ENCODE measurements around the gene TAC1.
A peak's percentile ranks its signal among the peaks of the same experiment; 100 is the strongest.

Gene TAC1

DNA sequence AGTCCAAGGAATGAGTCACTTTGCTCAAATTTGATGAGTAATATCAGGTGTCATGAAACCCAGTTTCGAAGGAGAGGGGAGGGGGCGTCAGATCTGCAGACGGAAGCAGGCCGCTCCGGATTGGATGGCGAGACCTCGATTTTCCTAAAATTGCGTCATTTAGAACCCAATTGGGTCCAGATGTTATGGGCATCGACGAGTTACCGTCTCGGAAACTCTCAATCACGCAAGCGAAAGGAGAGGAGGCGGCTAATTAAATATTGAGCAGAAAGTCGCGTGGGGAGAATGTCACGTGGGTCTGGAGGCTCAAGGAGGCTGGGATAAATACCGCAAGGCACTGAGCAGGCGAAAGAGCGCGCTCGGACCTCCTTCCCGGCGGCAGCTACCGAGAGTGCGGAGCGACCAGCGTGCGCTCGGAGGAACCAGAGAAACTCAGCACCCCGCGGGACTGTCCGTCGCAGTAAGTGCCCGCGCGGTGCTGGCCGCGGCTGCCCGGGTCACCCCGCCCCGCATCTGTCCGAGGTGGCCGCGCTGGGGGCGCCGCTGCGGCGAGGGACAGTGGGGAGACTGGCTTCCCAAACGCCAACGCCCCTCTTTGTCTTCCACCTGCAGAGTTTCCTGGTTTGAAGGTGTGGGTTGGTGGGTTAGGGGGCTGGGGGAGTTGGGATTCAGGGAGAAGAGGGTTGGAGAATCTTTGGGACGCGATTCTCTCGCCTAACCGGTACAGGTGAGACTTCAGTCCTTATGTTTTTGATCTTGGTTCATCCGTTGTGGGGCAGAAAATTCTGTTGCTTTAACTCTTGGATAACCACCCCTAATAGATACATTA, at the start of gene TAC1:
Gene TAC1, plus strand, starts transcription at position 351 of the 829 bp plus-strand sequence. CDS start 527 bp downstream, outside the sequence.
- no peak within 1 kb of the TSS for H3K27ac Mint-ChIP-seq

GRCh38 chr7:97685952-97686351, 45.9 kb upstream of the TAC1 start:
- Mint-ChIP-seq H3K9me3 (no peaks in the 10 kb centered on the region), H3K4me3 (no peak overlapping the region), H3K4me1 (ENCODE audit: low read depth) (no peaks in the 10 kb centered on the region), H3K36me3 (ENCODE audit: low read depth) (no peaks in the 10 kb centered on the region), H3K27me3 (no peaks in the 10 kb centered on the region), H3K27ac (no peak overlapping the region)

More for the DNA sequence above, at the start of gene TAC1:
- Mint-ChIP-seq H3K9me3 (peaks cover 4% of the 10 kb centered on the region), H3K36me3 (ENCODE audit: low read depth) (no peaks in the 10 kb centered on the region), H3K27me3 (peaks cover 67% of the 10 kb centered on the region), H3K4me1 (ENCODE audit: low read depth) (peaks cover 21% of the 10 kb centered on the region), H3K4me3 (peak within 1 kb of the TSS; percentile 42)

- no peaks in the 10 kb centered on the region for H3K4me1 Mint-ChIP-seq (ENCODE audit: low read depth)
- no peak overlapping the region for H3K27ac Mint-ChIP-seq
- H3K9me3 Mint-ChIP-seq, result no peaks in the 10 kb centered on the region
- no peaks in the 10 kb centered on the region for H3K27me3 Mint-ChIP-seq
- H3K4me3 Mint-ChIP-seq, result no peak overlapping the region
- H3K36me3 Mint-ChIP-seq (ENCODE audit: low read depth), result no peaks in the 10 kb centered on the region
Measured at GRCh38 chr7:97693586-97693985, 38.3 kb upstream of the TAC1 start.

DNA sequence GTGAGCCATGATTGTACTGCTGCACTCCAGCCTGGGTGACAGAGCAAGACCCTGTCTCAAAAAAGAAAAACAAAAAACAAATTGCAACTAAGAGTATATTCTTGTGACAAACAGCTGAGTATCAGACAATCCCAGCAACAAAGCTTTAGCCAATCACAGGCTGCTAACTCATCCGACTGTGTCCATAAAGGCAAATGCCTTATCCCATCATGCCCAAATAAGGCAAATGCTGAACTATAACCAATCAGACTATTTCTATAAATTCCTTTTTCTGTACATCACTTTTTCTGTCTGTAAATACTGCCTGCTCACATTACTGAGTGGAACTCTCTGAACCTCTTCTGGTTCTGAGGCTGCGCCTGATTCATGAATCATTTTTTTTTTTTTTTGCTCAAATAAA, 37.5 kb upstream of the TAC1 start:
- Mint-ChIP-seq H3K36me3 (ENCODE audit: low read depth) (no peaks in the 10 kb centered on the region), H3K27ac (no peak overlapping the region), H3K27me3 (no peaks in the 10 kb centered on the region), H3K4me3 (no peak overlapping the region), H3K4me1 (ENCODE audit: low read depth) (no peaks in the 10 kb centered on the region), H3K9me3 (no peaks in the 10 kb centered on the region)

DNA sequence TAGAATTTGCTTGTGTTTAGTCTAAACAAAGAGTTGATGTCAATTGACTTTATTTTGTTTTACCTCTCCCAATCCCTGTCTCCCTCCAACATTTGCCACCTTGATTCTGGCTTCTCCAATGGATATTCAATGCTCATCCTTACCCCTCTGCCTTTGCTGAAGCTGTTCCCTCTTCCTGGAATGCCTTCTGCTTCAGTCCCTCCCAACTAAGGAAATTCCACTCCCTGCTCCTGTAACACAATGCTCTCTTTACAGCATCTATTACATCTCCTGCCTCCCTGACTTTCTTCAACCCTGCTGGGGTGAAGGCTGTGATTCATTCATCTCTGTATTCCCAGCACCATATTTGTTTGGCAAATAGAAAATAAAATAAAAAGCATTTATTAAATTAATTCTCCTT, 34.5 kb upstream of the TAC1 start:
- H3K4me1 Mint-ChIP-seq (ENCODE audit: low read depth), result no peaks in the 10 kb centered on the region
- H3K27me3 Mint-ChIP-seq, result peaks cover 5% of the 10 kb centered on the region
- H3K27ac Mint-ChIP-seq, result no peak overlapping the region
- no peaks in the 10 kb centered on the region for H3K9me3 Mint-ChIP-seq
- no peaks in the 10 kb centered on the region for H3K36me3 Mint-ChIP-seq (ENCODE audit: low read depth)
- no peak overlapping the region for H3K4me3 Mint-ChIP-seq

- Mint-ChIP-seq H3K4me1 (ENCODE audit: low read depth) (no peaks in the 10 kb centered on the region), H3K36me3 (ENCODE audit: low read depth) (no peaks in the 10 kb centered on the region), H3K4me3 (no peak overlapping the region), H3K27ac (no peak overlapping the region), H3K9me3 (peaks cover 6% of the 10 kb centered on the region), H3K27me3 (peaks cover 10% of the 10 kb centered on the region)
Measured at GRCh38 chr7:97722386-97722785, 9.5 kb upstream of the TAC1 start.

DNA sequence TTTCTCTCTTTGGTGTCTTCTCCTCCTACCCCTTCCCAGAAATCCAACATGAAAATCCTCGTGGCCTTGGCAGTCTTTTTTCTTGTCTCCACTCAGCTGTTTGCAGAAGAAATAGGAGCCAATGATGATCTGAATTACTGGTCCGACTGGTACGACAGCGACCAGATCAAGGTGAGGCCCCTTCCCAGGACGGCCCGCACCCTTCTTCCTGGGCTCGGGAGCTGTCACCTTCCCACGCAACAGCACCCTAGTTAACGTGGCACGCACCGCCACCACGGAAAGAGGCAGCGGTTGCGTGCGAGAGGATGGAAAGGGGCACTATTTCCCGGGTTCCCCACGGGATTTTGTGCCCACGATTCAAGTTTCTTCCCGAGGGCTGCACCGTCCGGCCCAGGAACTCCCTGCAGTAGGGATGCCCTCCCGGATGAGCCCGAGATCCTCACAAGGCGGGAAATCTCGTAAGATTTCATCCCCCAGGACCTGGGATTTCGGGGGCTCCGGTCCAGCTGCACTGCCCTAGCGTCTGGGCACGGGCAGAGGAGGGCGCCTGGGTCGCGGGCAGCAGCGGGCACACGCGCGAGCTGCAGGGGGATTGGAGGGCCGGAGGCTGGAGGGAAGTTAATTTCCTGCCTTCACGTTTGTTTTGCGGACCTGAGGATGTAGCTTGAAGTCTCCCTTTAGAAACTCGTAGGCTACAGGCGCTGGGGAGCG, 834 bp downstream of the TAC1 start:
- H3K4me3 Mint-ChIP-seq, result peak overlapping the region; percentile 15
- no peak overlapping the region for H3K27ac Mint-ChIP-seq
- peaks cover 68% of the 10 kb centered on the region for H3K27me3 Mint-ChIP-seq

GRCh38 chr7:97733276-97734161, 1.6 kb downstream of the TAC1 start:
- peaks cover 21% of the 10 kb centered on the region for H3K4me1 Mint-ChIP-seq (ENCODE audit: low read depth)
- peaks cover 4% of the 10 kb centered on the region for H3K9me3 Mint-ChIP-seq
- H3K27me3 Mint-ChIP-seq, result peaks cover 68% of the 10 kb centered on the region
- peak overlapping the region; percentile 15 for H3K4me3 Mint-ChIP-seq
- H3K27ac Mint-ChIP-seq, result no peak overlapping the region
- no peaks in the 10 kb centered on the region for H3K36me3 Mint-ChIP-seq (ENCODE audit: low read depth)

More for the DNA sequence above, 834 bp downstream of the TAC1 start:
- Mint-ChIP-seq H3K9me3 (peaks cover 4% of the 10 kb centered on the region), H3K4me1 (ENCODE audit: low read depth) (peaks cover 21% of the 10 kb centered on the region), H3K36me3 (ENCODE audit: low read depth) (no peaks in the 10 kb centered on the region)

DNA sequence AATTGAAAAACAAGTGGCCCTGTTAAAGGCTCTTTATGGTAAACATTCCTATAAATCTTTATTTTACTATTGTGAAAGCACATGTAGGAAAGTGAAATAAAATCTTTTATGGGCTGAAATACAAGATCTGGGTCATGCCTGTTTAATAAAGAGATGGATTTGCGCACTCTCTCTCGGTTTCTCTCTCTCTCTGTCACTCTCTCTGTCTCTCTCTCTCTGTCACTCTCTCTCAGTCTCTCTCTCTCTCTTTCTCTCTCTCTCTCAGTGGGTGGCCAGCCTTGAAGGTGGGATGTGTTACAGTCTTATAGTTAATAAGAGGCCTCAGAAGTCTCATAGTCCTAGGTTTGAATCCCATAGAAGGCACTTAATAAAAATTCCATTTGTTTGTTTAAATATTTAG, 2.4 kb downstream of the TAC1 start:
- peaks cover 21% of the 10 kb centered on the region for H3K4me1 Mint-ChIP-seq (ENCODE audit: low read depth)

GRCh38 chr7:97735075-97735474, 3.2 kb downstream of the TAC1 start:
- no peak overlapping the region for H3K4me3 Mint-ChIP-seq
- H3K27ac Mint-ChIP-seq, result no peak overlapping the region
- no peaks in the 10 kb centered on the region for H3K36me3 Mint-ChIP-seq (ENCODE audit: low read depth)
- H3K4me1 Mint-ChIP-seq (ENCODE audit: low read depth), result peaks cover 21% of the 10 kb centered on the region
- peaks cover 4% of the 10 kb centered on the region for H3K9me3 Mint-ChIP-seq
- H3K27me3 Mint-ChIP-seq, result peaks cover 66% of the 10 kb centered on the region

More for the DNA sequence above, 2.4 kb downstream of the TAC1 start:
- H3K36me3 Mint-ChIP-seq (ENCODE audit: low read depth), result no peaks in the 10 kb centered on the region
- H3K4me3 Mint-ChIP-seq, result no peak overlapping the region
- H3K27ac Mint-ChIP-seq, result no peak overlapping the region
- H3K27me3 Mint-ChIP-seq, result peaks cover 67% of the 10 kb centered on the region
- peaks cover 4% of the 10 kb centered on the region for H3K9me3 Mint-ChIP-seq

DNA sequence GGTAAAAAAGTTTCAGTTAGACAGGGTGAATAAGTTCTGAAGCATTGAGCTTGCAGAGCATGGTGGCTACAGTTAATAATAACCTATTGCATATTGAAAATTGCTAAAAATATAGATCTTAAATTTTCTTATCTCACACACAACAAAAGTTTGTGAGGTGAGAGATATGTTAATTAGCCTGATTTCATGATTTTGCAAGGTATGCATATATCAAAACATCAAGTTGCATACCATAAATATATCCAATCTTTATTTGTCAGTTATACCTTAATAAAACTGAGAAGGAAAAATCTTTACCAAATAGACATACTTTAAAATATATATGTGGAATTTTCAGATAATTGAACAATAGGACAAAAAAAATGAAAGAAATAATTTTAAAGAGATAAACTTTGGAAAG, 16.6 kb downstream of the TAC1 start:
- Mint-ChIP-seq H3K36me3 (ENCODE audit: low read depth) (no peaks in the 10 kb centered on the region), H3K27me3 (peaks cover 7% of the 10 kb centered on the region), H3K27ac (no peak overlapping the region), H3K4me1 (ENCODE audit: low read depth) (no peaks in the 10 kb centered on the region), H3K9me3 (no peaks in the 10 kb centered on the region), H3K4me3 (no peak overlapping the region)

GRCh38 chr7:97751566-97751965, 19.7 kb downstream of the TAC1 start:
- Mint-ChIP-seq H3K27me3 (peaks cover 5% of the 10 kb centered on the region), H3K4me1 (ENCODE audit: low read depth) (no peaks in the 10 kb centered on the region), H3K27ac (no peak overlapping the region)

DNA sequence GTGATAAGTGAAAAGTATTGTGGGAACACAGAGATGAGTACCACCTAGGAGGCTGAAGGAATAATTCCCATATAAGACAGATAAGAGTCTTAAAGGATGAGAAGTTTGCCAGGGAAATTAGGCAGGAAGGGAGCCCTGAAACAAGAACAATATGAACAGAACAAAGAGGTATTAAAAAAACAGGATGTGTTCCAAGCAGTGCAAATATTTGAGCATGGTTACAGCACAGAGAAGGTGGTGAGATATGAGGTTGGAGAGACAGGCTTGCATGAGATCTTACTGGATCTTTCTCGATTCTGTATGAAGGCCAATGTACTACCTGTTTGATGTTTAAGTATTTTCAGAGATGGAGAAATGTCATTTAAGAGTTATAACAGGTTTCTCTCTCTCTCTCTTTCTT, 20.3 kb downstream of the TAC1 start:
- Mint-ChIP-seq H3K9me3 (no peaks in the 10 kb centered on the region), H3K4me1 (ENCODE audit: low read depth) (no peaks in the 10 kb centered on the region), H3K27ac (no peak overlapping the region), H3K27me3 (peaks cover 2% of the 10 kb centered on the region), H3K36me3 (ENCODE audit: low read depth) (no peaks in the 10 kb centered on the region), H3K4me3 (no peak overlapping the region)

More at GRCh38 chr7:97751566-97751965, 19.7 kb downstream of the TAC1 start:
- Mint-ChIP-seq H3K36me3 (ENCODE audit: low read depth) (no peaks in the 10 kb centered on the region), H3K4me3 (no peak overlapping the region), H3K9me3 (no peaks in the 10 kb centered on the region)

- no peak overlapping the region for H3K4me3 Mint-ChIP-seq
- no peaks in the 10 kb centered on the region for H3K9me3 Mint-ChIP-seq
- H3K27me3 Mint-ChIP-seq, result peaks cover 10% of the 10 kb centered on the region
- no peak overlapping the region for H3K27ac Mint-ChIP-seq
- no peaks in the 10 kb centered on the region for H3K4me1 Mint-ChIP-seq (ENCODE audit: low read depth)
- H3K36me3 Mint-ChIP-seq (ENCODE audit: low read depth), result no peaks in the 10 kb centered on the region
Measured at GRCh38 chr7:97757824-97758223, 25.9 kb downstream of the TAC1 start.

Data from stimulated activated naive CD8-positive, alpha-beta T cell treated with anti-CD3 and anti-CD28 coated beads, Interleukin-15, Interleukin-2, amounts not matched to agents 100 ng/mL and 50 ng/mL, for 24 hours (primary cell).